Stimulated activated naive B cell treated with anti-CD40 and anti-IgM and Interleukin-4, amounts not matched to agents 10 μg/mL and 1 μg/mL and 100 μg/mL, for 72 hours (primary cell): ENCODE data around the gene PRAMEF5.
"Not testable (repeated sequence)": the region's sequence is repeated elsewhere in the genome, so short reads cannot be mapped to it uniquely, and the experiment has no call there.

Source experiments
- ATAC-seq, 2 donors: fragments of 150-1000 bp; cut with Tn5 transposase; replicated peaks; 2 replicates each; pipeline ENCODE4 v1.10.0; 2021; ENCODE audit warnings: moderate library complexity in 1 of 2
- DNase-seq: peaks from one replicate; pipeline ENCODE4 v3.0.0; 2021
- H3K27ac Mint-ChIP-seq: one replicate; pipeline ENCODE4 v1.8.0; 2022; ENCODE audit warnings: mild to moderate bottlenecking, mixed read lengths
- H3K27me3 Mint-ChIP-seq, 2 donors: one replicate each; pipeline ENCODE4 v1.8.0; 2022; ENCODE audit warnings: mixed read lengths in 2 of 2
- H3K36me3 Mint-ChIP-seq, 2 donors: one replicate each; pipeline ENCODE4 v1.8.0; 2022; ENCODE audit warnings: mixed read lengths in 2 of 2, mild to moderate bottlenecking in 1 of 2
- H3K4me1 Mint-ChIP-seq, 2 donors: one replicate each; pipeline ENCODE4 v1.8.0; 2022; ENCODE audit warnings: mixed read lengths in 2 of 2, mild to moderate bottlenecking in 1 of 2
- H3K4me3 Mint-ChIP-seq, 2 donors: one replicate each; pipeline ENCODE4 v1.8.0; 2022; ENCODE audit warnings: mild to moderate bottlenecking in 2 of 2, mixed read lengths in 2 of 2, moderate library complexity in 1 of 2
- H3K9me3 Mint-ChIP-seq, 2 donors: one replicate each; pipeline ENCODE4 v1.8.0; 2022; ENCODE audit warnings: mixed read lengths in 2 of 2, mild to moderate bottlenecking in 1 of 2

The PRAMEF5 gene

GRCh38 chr1:13253898-13254297 is at the start of gene PRAMEF5:
Gene PRAMEF5, plus strand, starts transcription at chr1:13254198. Its CDS starts 5,071 bp downstream, at chr1:13259269.
- not testable (repeated sequence) for H3K4me1 Mint-ChIP-seq, H3K36me3 Mint-ChIP-seq, H3K4me3 Mint-ChIP-seq, ATAC-seq, H3K9me3 Mint-ChIP-seq, H3K27me3 Mint-ChIP-seq, H3K27ac Mint-ChIP-seq, DNase-seq

DNA sequence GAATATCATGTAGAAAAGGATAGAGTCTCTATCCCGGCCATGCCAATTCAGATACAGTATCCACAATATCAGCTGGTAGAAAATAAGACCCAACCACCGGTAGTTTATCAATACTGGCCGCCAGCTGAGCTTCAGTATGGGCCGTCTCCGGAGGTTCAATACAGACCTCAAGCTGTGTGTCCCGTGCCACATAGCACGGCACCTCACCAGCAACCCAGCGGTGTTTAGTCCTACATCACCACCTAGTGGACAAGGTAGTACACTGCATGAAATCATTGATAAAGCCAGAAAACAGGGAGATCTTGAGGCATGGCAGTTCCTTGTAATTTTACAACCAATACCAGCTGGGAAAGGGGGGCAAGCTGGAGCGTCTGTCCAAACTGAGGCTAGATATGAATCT is 45.3 kb upstream of the PRAMEF5 start:
- H3K27ac Mint-ChIP-seq, H3K27me3 Mint-ChIP-seq: not testable (repeated sequence)

GRCh38 chr1:13216619-13217018 is 37.4 kb upstream of the PRAMEF5 start:
- H3K4me3 Mint-ChIP-seq, H3K27ac Mint-ChIP-seq, DNase-seq, H3K36me3 Mint-ChIP-seq, H3K27me3 Mint-ChIP-seq, H3K9me3 Mint-ChIP-seq, H3K4me1 Mint-ChIP-seq, ATAC-seq: not testable (repeated sequence)

More for the DNA sequence above, 45.3 kb upstream of the PRAMEF5 start:
- not testable (repeated sequence) for H3K36me3 Mint-ChIP-seq, ATAC-seq, H3K9me3 Mint-ChIP-seq, DNase-seq, H3K4me3 Mint-ChIP-seq, H3K4me1 Mint-ChIP-seq

- DNase-seq, ATAC-seq, H3K36me3 Mint-ChIP-seq, H3K9me3 Mint-ChIP-seq, H3K27me3 Mint-ChIP-seq, H3K27ac Mint-ChIP-seq, H3K4me1 Mint-ChIP-seq, H3K4me3 Mint-ChIP-seq: not testable (repeated sequence)
Measured at GRCh38 chr1:13219203-13219602, 34.8 kb upstream of the PRAMEF5 start.

DNA sequence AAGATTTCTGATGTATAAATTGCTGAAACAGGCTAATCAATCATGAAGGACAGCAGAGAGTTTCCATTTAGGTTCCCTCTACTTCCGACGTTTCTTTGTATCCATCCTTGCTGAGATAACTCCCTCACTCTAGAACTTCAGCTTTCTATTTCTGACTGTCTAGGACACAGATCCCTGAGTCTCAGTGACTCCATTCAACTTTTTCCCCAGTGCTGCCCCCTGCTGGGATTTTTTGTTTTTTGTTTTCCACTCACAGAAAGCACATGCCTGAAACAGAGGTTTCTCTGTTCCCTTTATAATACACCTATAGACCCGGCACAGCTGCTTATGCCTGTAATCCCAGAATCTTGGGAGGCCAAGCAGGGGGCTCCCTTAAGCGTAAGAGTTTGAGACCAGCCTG is 31.2 kb upstream of the PRAMEF5 start:
- not testable (repeated sequence) for H3K4me1 Mint-ChIP-seq, H3K27ac Mint-ChIP-seq, H3K9me3 Mint-ChIP-seq, H3K36me3 Mint-ChIP-seq, DNase-seq, H3K4me3 Mint-ChIP-seq
- ATAC-seq: peak in 1 of 2 donors; percentile 42
- H3K27me3 Mint-ChIP-seq: peaks cover 0 to 12% of the 10 kb centered on the region in 2 donors

DNA sequence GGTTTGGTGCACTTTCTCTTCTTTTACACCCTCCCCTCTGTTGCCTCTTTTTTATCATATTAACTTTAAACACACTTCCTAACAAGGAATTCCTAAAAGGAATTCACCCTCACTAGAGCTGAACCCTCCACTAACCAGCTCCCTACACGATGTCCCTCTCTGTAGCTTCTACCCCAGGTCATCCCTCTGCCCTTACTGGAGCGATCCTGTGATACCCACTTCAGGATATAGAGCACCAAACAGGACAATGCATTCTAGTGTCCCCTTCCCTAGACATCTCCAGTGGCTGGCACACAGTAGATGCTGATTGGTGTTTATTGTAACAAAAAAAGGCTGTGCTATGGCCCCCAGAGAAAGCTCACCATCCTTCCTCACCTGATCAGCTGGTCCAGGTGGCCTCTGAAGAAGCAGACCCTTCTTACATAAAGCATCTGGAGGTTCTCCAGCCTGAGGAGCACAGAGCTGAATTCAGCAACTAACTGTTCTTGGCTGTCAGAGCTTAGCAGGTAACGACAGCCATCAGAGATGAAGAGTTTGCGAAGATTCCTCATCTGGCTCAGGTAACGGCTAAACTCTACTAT is 29.4 kb upstream of the PRAMEF5 start:
- Mint-ChIP-seq H3K27me3 (peaks cover 0 to 12% of the 10 kb centered on the region in 2 donors), H3K9me3 (no peaks in the 10 kb centered on the region), H3K4me3 (no peak overlapping the region), H3K4me1 (no peaks in the 10 kb centered on the region), H3K27ac (no peak overlapping the region), H3K36me3 (no peaks in the 10 kb centered on the region)
- DNase-seq: no peak
- ATAC-seq: no peak

DNA sequence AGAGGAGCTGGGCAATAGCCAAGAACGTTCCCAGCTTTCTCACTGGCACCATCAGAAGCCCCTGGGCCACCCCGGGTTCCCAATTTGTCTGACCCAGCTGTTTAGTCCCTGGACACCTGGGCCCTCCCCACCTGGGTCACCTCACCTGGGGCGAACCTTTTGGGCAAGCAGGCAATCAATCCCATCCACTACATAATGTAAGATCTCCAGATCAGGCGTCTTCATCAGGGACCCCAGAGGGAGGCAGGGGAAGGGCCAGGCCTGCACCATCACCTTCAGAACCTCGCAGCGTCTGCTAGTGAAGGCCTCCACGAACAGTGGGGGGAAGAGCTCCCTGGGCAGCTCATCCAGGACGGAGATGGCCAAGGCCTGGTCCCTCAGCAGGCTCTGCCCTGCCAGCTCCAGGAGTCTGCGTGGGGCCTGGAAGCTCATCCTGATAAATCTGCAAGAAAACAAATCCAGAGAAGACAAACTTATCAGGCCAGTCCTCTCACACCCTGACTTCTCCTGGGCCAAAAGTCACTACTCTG is 28.3 kb upstream of the PRAMEF5 start, which contains the start of gene PRAMEF18:
PRAMEF18 (minus strand) TSS at position 480 of the 530 bp plus-strand sequence; CDS start at position 432, 48 bp downstream.
- ATAC-seq, H3K36me3 Mint-ChIP-seq, H3K4me3 Mint-ChIP-seq, DNase-seq, H3K27ac Mint-ChIP-seq, H3K4me1 Mint-ChIP-seq, H3K9me3 Mint-ChIP-seq: not testable (repeated sequence)
- H3K27me3 Mint-ChIP-seq: peaks cover 0 to 12% of the 10 kb centered on the region in 2 donors

GRCh38 chr1:13227271-13228055 is 26.5 kb upstream of the PRAMEF5 start:
- H3K27ac Mint-ChIP-seq, H3K36me3 Mint-ChIP-seq, DNase-seq, ATAC-seq, H3K4me1 Mint-ChIP-seq, H3K9me3 Mint-ChIP-seq, H3K4me3 Mint-ChIP-seq: not testable (repeated sequence)
- peaks cover 0 to 12% of the 10 kb centered on the region in 2 donors for H3K27me3 Mint-ChIP-seq

DNA sequence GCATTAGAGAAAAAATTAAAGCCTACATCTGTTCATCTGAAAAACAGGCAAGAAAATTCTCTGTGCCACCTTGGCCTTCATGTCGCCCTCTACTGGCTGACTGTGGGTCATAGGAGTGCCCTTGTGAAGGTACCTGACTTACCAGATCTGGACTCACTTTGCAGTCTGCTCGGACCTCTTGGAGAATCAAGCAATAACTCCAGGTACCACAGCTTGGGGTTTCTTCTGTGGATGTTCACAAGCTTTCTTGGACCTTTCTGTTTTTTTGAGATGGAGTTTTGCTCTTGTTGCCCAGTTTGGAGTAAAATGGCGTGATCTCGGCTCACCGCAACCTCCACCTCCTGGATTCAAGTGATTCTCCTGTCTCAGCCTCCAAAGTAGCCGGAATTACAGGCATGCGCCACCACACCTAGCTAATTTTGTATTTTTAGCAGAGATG is 25.6 kb upstream of the PRAMEF5 start:
- no peak overlapping the region for H3K27ac Mint-ChIP-seq
- H3K9me3 Mint-ChIP-seq: no peaks in the 10 kb centered on the region
- DNase-seq (no peak), ATAC-seq (peak; percentile 57 to 60)
- H3K4me1 Mint-ChIP-seq: no peaks in the 10 kb centered on the region
- H3K4me3 Mint-ChIP-seq: no peak overlapping the region
- peaks cover 0 to 12% of the 10 kb centered on the region in 2 donors for H3K27me3 Mint-ChIP-seq
- no peaks in the 10 kb centered on the region for H3K36me3 Mint-ChIP-seq

GRCh38 chr1:13230096-13230495 is 23.9 kb upstream of the PRAMEF5 start:
- not testable (repeated sequence) for H3K36me3 Mint-ChIP-seq, H3K4me3 Mint-ChIP-seq, H3K27ac Mint-ChIP-seq, ATAC-seq, DNase-seq, H3K4me1 Mint-ChIP-seq, H3K9me3 Mint-ChIP-seq, H3K27me3 Mint-ChIP-seq

GRCh38 chr1:13230601-13231000 is 23.4 kb upstream of the PRAMEF5 start:
- not testable (repeated sequence) for H3K27ac Mint-ChIP-seq, H3K4me3 Mint-ChIP-seq, H3K9me3 Mint-ChIP-seq, ATAC-seq, DNase-seq, H3K4me1 Mint-ChIP-seq, H3K27me3 Mint-ChIP-seq, H3K36me3 Mint-ChIP-seq

- not testable (repeated sequence) for ATAC-seq
Measured at GRCh38 chr1:13231061-13231750, 22.8 kb upstream of the PRAMEF5 start.

DNA sequence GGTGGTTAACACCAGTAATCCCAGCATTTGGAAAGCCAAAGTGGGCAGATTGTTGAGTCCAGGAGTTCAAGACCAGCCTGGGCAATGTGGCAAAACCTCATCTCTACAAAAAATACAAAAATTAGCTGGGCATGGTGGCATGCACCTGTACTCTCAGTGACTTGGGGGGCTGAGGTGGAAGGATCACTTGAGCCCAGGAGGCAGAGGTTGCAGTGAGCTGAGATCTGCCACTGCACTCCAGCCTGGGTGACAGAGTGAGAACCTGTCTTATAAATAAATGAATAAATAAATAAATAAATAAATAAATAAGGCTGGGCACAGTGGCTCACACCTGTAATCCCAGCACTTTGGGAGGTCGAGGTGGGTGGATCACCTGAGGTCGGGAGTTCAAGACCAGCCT is 21.9 kb upstream of the PRAMEF5 start:
- not testable (repeated sequence) for DNase-seq, H3K27me3 Mint-ChIP-seq, H3K4me1 Mint-ChIP-seq, ATAC-seq, H3K4me3 Mint-ChIP-seq, H3K36me3 Mint-ChIP-seq, H3K9me3 Mint-ChIP-seq, H3K27ac Mint-ChIP-seq

More at GRCh38 chr1:13231061-13231750, 22.8 kb upstream of the PRAMEF5 start:
- H3K4me1 Mint-ChIP-seq, DNase-seq, H3K9me3 Mint-ChIP-seq, H3K27ac Mint-ChIP-seq, H3K27me3 Mint-ChIP-seq, H3K4me3 Mint-ChIP-seq, H3K36me3 Mint-ChIP-seq: not testable (repeated sequence)

- not testable (repeated sequence) for H3K9me3 Mint-ChIP-seq, DNase-seq, H3K4me1 Mint-ChIP-seq, ATAC-seq, H3K27me3 Mint-ChIP-seq, H3K4me3 Mint-ChIP-seq, H3K36me3 Mint-ChIP-seq, H3K27ac Mint-ChIP-seq
Measured at GRCh38 chr1:13234057-13234456, 19.9 kb upstream of the PRAMEF5 start.
